GM12801 (cell line): ENCODE measurements around the gene ANGEL1.

Experiments
- TF ChIP-seq, protein P1 (sequence below): IDR thresholded peaks from one replicate; pipeline ENCODE4 v1.5.1; 2011; ENCODE audit warnings: control low read depth; ENCODE audit not compliant: insufficient read length; ENCODE audit errors: extremely low read depth

ANGEL1 gene

DNA sequence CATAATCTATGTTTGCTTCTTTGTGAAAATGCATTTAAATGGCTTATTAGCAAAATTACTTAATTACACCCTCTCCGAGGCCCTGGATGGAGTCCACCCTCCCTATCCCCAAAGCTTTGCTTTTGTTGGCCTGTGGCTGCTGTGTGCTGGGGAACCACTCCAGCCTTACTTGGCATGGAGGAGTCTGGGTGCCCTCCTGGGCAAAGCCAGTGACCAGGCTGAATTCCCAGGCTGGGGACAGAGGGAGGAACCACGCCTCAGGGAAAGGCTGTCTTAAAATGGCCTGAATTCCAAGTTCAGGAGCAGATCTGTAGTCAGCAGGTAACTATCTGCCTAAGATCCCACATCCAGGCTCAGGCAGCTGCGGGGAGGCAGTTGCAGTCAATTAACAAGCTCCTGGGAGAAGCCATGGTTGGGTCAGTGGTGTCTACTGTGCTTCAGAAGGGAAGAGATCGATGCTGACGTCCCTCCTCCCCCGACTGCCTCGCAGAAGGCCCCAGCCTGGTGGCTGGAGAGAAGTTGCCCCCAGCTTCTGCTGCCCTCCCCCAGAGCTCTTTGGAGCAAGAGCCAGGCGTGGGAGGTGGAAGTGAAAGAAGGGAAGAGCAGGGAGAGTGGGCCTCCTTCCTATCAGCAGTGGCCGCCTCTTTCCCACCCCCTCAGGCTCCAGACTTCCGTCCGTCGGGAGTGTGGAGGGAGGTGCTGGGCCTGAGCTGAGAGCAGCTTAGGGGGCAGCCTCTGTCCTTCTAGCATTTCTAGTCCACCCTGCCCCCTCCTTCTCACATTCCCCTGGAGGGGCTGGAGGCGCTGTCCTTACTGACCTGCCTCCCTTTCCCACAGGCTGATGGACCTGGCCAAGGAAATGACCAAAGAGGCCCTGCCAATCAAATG, 40.1 kb downstream of the ANGEL1 start:
- TF ChIP-seq, protein P1, sequence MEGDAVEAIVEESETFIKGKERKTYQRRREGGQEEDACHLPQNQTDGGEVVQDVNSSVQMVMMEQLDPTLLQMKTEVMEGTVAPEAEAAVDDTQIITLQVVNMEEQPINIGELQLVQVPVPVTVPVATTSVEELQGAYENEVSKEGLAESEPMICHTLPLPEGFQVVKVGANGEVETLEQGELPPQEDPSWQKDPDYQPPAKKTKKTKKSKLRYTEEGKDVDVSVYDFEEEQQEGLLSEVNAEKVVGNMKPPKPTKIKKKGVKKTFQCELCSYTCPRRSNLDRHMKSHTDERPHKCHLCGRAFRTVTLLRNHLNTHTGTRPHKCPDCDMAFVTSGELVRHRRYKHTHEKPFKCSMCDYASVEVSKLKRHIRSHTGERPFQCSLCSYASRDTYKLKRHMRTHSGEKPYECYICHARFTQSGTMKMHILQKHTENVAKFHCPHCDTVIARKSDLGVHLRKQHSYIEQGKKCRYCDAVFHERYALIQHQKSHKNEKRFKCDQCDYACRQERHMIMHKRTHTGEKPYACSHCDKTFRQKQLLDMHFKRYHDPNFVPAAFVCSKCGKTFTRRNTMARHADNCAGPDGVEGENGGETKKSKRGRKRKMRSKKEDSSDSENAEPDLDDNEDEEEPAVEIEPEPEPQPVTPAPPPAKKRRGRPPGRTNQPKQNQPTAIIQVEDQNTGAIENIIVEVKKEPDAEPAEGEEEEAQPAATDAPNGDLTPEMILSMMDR: no peak

DNA sequence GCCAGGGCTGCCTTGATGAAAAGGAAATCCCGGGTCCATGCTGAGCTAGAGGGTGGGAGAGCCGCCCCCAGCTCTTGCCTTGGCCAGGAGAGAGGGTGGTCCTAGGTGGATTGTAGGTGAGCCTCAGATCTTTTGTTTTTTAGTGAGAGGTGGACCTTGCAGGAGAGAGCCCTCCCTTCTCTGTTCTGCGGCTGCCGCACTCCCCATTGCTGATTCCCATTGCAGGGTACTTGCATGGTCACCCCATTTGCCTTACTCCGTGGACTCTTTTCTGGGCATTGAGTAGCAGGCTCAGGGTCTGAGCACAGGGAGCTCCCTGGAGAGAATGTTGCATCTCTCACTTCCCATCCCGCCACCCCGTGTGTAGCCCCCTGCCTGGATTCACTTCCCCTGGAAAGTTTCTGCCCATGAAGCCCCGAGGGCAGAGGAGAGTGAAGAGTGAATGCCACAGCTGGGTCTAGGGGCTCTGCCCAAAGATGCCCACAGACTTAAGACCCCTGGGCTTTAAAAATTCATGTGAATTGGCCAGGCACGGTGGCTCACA, 41.2 kb downstream of the ANGEL1 start:
- TF ChIP-seq, protein P1: no peak

DNA sequence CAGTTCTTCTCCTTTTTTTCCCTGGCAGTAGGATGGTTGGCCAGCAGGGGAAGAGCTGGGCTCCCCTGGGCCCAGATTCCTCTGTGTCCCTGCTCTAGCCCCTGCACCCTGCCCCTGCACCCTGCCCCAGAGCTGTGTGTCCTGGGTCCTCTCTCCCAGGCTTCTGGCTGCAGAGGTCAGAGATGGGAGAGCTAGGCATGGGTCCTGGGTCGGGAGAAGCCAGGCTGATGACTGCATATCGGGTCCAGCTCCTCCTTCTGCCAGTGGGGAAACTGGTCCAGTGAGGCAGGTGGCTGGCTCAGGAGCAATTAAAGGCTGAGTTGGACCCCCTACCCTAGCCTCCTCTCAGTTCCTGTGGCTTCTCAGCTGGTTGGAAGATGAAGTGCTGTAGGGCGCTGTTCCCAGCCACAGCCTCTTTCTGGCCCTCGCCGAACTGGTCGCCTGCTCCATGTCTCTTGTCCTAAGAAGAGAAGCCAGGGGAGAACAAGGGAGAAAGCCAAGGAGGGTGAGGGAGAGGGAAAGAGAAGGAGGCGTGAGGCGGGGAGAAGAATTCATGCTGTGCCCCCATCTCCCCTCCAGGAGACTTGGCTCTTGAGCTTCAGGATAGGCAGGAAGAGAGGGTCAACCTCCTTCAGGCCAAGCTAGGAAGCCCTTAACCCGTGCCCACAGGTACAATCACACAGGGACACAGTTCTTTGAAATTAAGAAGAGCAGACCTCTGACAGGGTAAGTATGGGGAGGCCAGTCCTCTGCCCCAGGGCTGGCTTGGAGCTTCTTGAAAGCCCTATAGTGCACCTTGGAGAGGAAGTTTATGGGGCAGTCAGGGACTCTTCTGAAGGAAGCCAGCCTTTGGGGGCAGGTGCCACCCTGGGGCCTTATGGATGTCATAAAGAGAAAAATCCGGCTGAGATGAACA, 41.9 kb downstream of the ANGEL1 start:
- TF ChIP-seq, protein P1: no peak

DNA sequence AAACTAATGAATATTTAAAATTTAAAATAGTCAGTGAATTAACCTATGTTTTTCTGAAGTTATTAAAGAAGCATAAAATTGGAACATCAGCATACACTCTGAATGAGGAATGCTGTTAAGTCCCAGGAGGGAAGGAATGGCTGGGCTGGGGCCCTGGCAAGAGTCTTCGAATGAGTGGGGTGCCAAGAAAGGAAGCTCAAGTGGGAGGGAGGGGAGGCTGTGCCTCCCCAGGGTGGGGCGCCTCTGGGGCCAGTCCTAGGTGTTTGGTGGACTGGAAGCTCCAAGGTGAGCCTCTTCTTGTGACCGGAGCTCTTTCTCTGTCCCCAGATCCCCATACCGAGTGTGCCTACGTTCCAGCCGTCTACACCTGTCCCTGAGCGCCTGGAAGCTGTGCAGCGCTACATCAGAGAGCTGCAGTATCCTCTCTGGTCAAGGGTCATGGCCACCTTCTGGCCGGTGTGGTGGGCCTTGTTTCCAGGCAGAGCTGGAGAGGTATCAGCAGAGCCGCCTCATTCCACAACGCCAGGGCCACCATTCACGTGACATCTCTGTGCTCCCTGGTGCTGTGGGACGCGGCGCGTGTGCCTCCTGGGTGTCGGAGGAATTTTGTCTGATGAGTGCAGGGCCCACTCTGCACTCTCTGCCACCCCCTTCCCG, 42.9 kb downstream of the ANGEL1 start:
- TF ChIP-seq, protein P1: no peak

DNA sequence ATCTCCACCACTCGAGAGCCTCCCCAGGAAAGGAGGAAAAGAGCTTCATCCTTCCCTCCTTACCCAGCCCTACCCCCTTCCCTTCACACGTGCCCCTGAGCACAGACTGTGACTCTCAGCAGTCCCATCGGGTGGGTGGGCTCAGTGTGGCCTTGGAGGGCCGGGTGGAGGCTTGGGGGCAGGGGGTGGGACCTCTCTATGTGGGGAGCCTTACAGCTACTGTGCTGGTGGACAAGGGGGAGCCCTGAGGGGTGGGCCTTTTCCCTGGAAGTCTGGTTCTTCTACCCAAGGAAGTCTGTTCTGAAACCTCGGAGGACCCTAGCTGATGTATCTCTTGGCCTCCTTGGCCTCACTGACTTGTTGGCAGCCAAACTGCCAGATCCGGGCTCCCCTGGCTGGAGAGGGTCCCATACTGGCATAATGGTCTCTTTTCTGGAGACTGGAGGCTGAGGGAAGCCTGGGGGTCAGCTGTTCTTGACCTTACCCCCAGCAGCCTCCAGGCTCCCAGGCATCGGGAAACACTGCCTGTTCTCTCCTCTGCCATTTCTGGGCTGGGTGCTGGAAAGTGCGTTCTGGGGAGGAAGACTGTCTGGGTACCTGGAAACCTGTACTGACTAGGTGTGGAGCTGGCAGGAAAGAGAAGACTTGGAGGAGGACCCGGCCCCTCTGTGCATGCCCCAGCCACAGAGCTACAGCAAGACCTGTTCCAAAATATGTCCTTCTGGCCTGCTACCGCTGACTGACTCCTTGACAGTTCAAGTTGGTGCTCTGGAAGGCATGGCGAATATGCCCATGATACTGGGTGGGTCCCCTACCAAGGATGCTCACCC, 43.8 kb downstream of the ANGEL1 start:
- TF ChIP-seq, protein P1: no peak

DNA sequence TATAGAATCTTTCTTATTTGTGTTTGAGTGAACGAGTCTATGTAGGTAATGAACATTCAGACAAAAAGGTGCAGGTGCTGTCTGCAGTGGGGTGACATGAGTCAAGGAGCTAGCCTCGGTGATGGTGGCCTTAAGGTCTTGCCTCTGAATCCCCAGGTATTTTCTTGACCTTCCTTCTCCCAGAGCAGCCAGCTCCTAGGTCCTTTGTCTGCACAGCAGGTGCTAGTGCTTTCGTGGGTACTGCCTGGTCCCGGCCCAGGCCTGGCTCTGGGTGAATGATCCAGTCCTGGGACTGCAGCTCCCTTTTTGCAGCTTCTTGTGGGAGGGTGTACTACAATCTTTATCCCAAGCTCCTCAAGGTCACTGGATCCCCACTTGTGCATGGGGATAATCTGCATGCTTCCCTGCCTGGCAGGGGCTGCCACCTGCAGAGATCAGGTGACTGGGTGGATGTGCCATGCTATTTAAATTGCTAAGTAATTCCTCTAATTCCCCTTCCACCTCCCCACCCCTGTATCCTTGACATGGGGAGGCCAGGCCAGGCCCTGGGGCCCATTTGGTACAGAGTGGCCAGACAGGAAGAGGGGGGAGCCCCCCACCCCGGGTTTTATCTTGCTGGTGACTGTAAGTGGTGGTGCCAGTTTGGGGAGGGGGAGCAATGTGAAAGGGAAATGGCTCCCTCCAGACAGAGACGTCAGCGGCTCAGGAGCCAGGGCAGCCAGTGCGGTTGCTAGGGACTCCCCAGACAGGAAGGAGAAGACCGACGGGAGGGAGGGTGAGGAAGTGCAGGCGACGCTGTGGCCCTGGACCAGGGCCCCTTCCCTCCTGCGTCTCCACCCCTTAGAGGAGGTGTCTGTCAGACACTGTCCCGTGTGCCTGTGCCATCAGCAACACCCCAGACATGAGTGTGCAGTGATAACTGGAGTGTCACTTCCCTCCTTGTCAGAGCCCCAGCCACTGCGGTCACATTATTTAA, 44.7 kb downstream of the ANGEL1 start:
- TF ChIP-seq, protein P1: no peak
